ENCODE data around the gene SF1. TPM values are rescaled to one million over a fixed set of nuclear protein-coding genes. Genes with fewer than 3 reads are reported as not detected.

The SF1 gene
- total and polyA plus RNA-seq, 2 donors from 2014 or later: 87.5 to 320 TPM

DNA sequence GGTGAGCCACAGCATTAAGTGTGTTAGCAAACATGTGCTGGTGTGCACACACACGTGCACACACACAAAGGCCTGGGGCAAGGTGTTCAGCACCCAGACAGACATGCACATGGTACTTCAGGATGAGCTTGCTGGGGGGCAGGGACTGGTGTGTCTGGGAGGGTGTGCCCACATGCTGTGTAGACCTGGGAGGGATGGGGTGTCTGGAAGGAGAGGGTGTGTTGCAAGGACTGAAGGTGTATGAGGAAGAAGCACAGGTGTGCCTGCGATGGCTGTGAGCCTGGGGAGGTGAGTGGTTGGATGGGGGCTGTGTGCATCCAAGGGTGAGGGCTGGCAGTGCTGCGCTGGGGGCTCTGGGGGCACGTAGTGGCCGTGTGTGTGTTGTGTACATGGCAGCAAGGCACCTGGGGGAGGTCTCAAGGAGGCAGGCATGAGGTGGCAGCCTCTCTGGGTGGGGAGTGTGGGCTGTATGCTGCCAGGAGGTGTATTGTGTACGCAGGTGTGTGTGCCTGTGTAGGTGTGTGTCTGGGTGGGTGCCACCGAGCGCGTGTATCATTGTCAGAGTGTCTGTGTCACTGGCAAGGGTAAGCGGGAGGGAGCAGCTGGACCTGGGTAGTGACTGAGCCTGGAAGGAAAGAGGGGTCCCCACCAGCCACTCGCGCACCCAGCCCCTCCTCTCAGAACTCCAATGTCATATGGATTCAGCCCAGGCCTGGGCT, 57.5 kb downstream of the SF1 start:
- no peak overlapping the region for H3K27ac ChIP-seq (ENCODE audit: low read depth in 2 of 2, low read length in 2 of 2)
- TF ChIP-seq CTCF (IDR thresholded peaks at IDR 0.05; ENCODE audit: borderline replicate concordance, extremely low read depth, insufficient read depth): no peak
- DNase-seq (no peak), FAIRE-seq (no peak)
- peaks cover 3% of the 10 kb centered on the region for H3K27me3 ChIP-seq (ENCODE audit: control insufficient read depth, insufficient read depth, low read length)
- no peak overlapping the region for H3K4me3 ChIP-seq (ENCODE audit: low read length in 3 of 3)
- H3K36me3 ChIP-seq (ENCODE audit: control insufficient read depth in 2 of 3, insufficient read depth in 3 of 3, low read length in 3 of 3): no peaks in the 10 kb centered on the region
- H3K9me3 ChIP-seq (ENCODE audit: control insufficient read depth in 2 of 3, insufficient read depth in 1 of 3, low read length in 3 of 3): no peaks in the 10 kb centered on the region
- intact Hi-C loops (cut with DNase I): no loop called here
- H3K9ac ChIP-seq (ENCODE audit: low read length in 3 of 3): no peak overlapping the region
- H3K4me1 ChIP-seq (ENCODE audit: control insufficient read depth in 2 of 3, insufficient read depth in 2 of 3, low read depth in 1 of 3, low read length in 3 of 3): no peaks in the 10 kb centered on the region

- TF ChIP-seq CTCF (IDR thresholded peaks at IDR 0.05; ENCODE audit: borderline replicate concordance, extremely low read depth, insufficient read depth): no peak
- H3K4me3 ChIP-seq (ENCODE audit: low read length in 3 of 3): no peak overlapping the region
- no peaks in the 10 kb centered on the region for H3K36me3 ChIP-seq (ENCODE audit: control insufficient read depth in 2 of 3, insufficient read depth in 3 of 3, low read length in 3 of 3)
- peaks cover 4% of the 10 kb centered on the region for H3K27me3 ChIP-seq (ENCODE audit: control insufficient read depth, insufficient read depth, low read length)
- H3K9me3 ChIP-seq (ENCODE audit: control insufficient read depth in 2 of 3, insufficient read depth in 1 of 3, low read length in 3 of 3): no peaks in the 10 kb centered on the region
- no peak overlapping the region for H3K27ac ChIP-seq (ENCODE audit: low read depth in 2 of 2, low read length in 2 of 2)
- no peak for DNase-seq
- no peak overlapping the region for H3K9ac ChIP-seq (ENCODE audit: low read length in 3 of 3)
- FAIRE-seq: no peak
- no peaks in the 10 kb centered on the region for H3K4me1 ChIP-seq (ENCODE audit: control insufficient read depth in 2 of 3, insufficient read depth in 2 of 3, low read depth in 1 of 3, low read length in 3 of 3)
- intact Hi-C loops (cut with DNase I): no loop called here
Observed at GRCh38 chr11:64720167-64720566, 58.2 kb downstream of the SF1 start.

DNA sequence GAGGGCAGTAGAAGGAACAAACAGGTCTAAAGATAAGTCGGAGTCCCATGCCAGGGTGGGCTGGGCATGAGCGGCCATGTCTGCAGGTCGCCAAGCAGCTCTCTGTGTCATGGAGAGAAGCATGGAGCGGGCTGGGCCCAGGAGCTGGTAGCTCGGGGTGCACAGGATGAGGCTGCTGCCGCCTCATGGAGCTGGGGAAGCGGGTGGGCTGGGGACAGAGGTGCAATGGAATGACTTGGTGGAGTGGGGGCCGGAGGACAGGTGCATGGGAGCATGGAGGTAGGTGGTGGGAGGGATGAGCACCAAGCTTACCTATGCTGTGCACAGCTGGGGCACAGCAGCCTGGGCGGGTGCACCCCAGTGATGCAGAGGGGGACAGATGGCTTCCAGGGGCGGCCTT, 58.9 kb downstream of the SF1 start:
- H3K9ac ChIP-seq (ENCODE audit: low read length in 3 of 3): no peak overlapping the region
- H3K27ac ChIP-seq (ENCODE audit: low read depth in 2 of 2, low read length in 2 of 2): no peak overlapping the region
- no peaks in the 10 kb centered on the region for H3K36me3 ChIP-seq (ENCODE audit: control insufficient read depth in 2 of 3, insufficient read depth in 3 of 3, low read length in 3 of 3)
- no peaks in the 10 kb centered on the region for H3K9me3 ChIP-seq (ENCODE audit: control insufficient read depth in 2 of 3, insufficient read depth in 1 of 3, low read length in 3 of 3)
- FAIRE-seq (no peak), DNase-seq (no peak)
- H3K4me1 ChIP-seq (ENCODE audit: control insufficient read depth in 2 of 3, insufficient read depth in 2 of 3, low read depth in 1 of 3, low read length in 3 of 3): no peaks in the 10 kb centered on the region
- intact Hi-C loops (cut with DNase I): no loop called here
- H3K4me3 ChIP-seq (ENCODE audit: low read length in 3 of 3): no peak overlapping the region
- H3K27me3 ChIP-seq (ENCODE audit: control insufficient read depth, insufficient read depth, low read length): peaks cover 5% of the 10 kb centered on the region
- no peak for TF ChIP-seq CTCF (IDR thresholded peaks at IDR 0.05; ENCODE audit: borderline replicate concordance, extremely low read depth, insufficient read depth)

DNA sequence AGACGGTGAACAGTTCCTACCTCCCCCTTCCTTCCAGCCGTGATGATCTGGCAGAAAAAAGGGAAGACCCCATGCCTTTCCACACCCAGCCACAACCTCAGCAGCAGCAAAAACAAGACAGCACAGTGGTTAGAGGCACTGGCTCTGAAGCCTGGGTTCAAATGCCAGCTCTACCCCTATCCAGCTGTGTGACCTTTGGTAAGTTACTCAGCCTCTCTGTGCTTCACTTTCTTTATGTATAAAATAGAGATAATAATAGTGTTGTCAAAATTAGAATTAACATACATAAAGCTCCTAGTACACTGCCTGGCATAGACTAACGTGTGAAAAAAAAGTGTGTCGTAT, 59.6 kb downstream of the SF1 start:
- no peak overlapping the region for H3K9ac ChIP-seq (ENCODE audit: low read length in 3 of 3)
- H3K27me3 ChIP-seq (ENCODE audit: control insufficient read depth, insufficient read depth, low read length): peaks cover 5% of the 10 kb centered on the region

More for the DNA sequence above, 59.6 kb downstream of the SF1 start:
- FAIRE-seq (no peak), DNase-seq (no peak)
- TF ChIP-seq CTCF (IDR thresholded peaks at IDR 0.05; ENCODE audit: borderline replicate concordance, extremely low read depth, insufficient read depth): no peak
- intact Hi-C loops (cut with DNase I): no loop called here
- H3K36me3 ChIP-seq (ENCODE audit: control insufficient read depth in 2 of 3, insufficient read depth in 3 of 3, low read length in 3 of 3): no peaks in the 10 kb centered on the region
- H3K4me3 ChIP-seq (ENCODE audit: low read length in 3 of 3): no peak overlapping the region
- no peaks in the 10 kb centered on the region for H3K4me1 ChIP-seq (ENCODE audit: control insufficient read depth in 2 of 3, insufficient read depth in 2 of 3, low read depth in 1 of 3, low read length in 3 of 3)
- no peaks in the 10 kb centered on the region for H3K9me3 ChIP-seq (ENCODE audit: control insufficient read depth in 2 of 3, insufficient read depth in 1 of 3, low read length in 3 of 3)
- no peak overlapping the region for H3K27ac ChIP-seq (ENCODE audit: low read depth in 2 of 2, low read length in 2 of 2)

All from kidney (tissue), 14 donors.